Endothelial cell of umbilical vein (primary cell): ENCODE results near the gene RAB11FIP3.

ENCODE experiments used
- CTCF ChIP-seq, 2 donors: IDR thresholded peaks; 1 replicate in 1 of 2; 2 replicates in 1 of 2; pipeline ENCODE4 v1.5.1; 2011; ENCODE audit warnings: low read length in 2 of 2, mild to moderate bottlenecking in 2 of 2, moderate library complexity in 2 of 2, control low read depth in 1 of 2, inconsistent platforms in 1 of 2, low read depth in 1 of 2; ENCODE audit not compliant: insufficient read depth in 1 of 2; ENCODE audit errors: extremely low read depth in 1 of 2
- EZH2 ChIP-seq: IDR thresholded peaks from 2 replicates; pipeline ENCODE4 v1.6.1; 2012; ENCODE audit warnings: borderline replicate concordance, low read depth, mild to moderate bottlenecking, moderate library complexity, low read length, inconsistent platforms; ENCODE audit not compliant: severe bottlenecking
- FOS ChIP-seq: IDR thresholded peaks from 2 replicates; pipeline ENCODE4 v1.6.1; 2011; ENCODE audit warnings: mild to moderate bottlenecking, low read length, moderate library complexity, borderline replicate concordance; ENCODE audit not compliant: insufficient read depth
- GATA2 ChIP-seq: IDR thresholded peaks from 2 replicates; pipeline ENCODE4 v1.7.0; 2011; ENCODE audit warnings: low read depth, mild to moderate bottlenecking, moderate library complexity, mixed read lengths, low read length; ENCODE audit not compliant: insufficient read length, insufficient read depth
- JUN ChIP-seq: IDR thresholded peaks from 2 replicates; pipeline ENCODE4 v1.6.1; 2011; ENCODE audit warnings: borderline replicate concordance, low read depth; ENCODE audit not compliant: insufficient read length, insufficient read depth
- MAX ChIP-seq: IDR thresholded peaks from 2 replicates; pipeline ENCODE4 v1.6.1; 2011; ENCODE audit not compliant: insufficient read depth, insufficient read length
- MYC ChIP-seq: IDR thresholded peaks from one replicate; pipeline ENCODE4 v1.6.1; 2011; ENCODE audit warnings: mild to moderate bottlenecking, low read depth, low read length
- POLR2A ChIP-seq: IDR thresholded peaks from 2 replicates; pipeline ENCODE4 v1.6.1; 2012; ENCODE audit warnings: low read depth, mild to moderate bottlenecking, control low read depth, low read length
- POLR2AphosphoS5 ChIP-seq: IDR thresholded peaks from 2 replicates; pipeline ENCODE4 v1.6.1; 2012; ENCODE audit warnings: low read depth, mild to moderate bottlenecking, control low read depth, low read length, moderate library complexity; ENCODE audit not compliant: insufficient read depth

GRCh38 chr16:505479-506245 is 80.2 kb downstream of the RAB11FIP3 start:
- TF ChIP-seq FOS (no peak), CTCF (IDR thresholded peaks at IDR 0.05; ENCODE audit: extremely low read depth in 1 of 2, insufficient read depth in 1 of 2, low read depth in 1 of 2, low read length in 2 of 2) (no peak), POLR2AphosphoS5 (no peak), POLR2A (no peak), EZH2 (no peak), MYC (no peak), JUN (no peak), GATA2 (no peak), MAX (no peak)
